ENCODE measurements around the gene MACROD1.

- TF ChIP-seq, protein P1, sequence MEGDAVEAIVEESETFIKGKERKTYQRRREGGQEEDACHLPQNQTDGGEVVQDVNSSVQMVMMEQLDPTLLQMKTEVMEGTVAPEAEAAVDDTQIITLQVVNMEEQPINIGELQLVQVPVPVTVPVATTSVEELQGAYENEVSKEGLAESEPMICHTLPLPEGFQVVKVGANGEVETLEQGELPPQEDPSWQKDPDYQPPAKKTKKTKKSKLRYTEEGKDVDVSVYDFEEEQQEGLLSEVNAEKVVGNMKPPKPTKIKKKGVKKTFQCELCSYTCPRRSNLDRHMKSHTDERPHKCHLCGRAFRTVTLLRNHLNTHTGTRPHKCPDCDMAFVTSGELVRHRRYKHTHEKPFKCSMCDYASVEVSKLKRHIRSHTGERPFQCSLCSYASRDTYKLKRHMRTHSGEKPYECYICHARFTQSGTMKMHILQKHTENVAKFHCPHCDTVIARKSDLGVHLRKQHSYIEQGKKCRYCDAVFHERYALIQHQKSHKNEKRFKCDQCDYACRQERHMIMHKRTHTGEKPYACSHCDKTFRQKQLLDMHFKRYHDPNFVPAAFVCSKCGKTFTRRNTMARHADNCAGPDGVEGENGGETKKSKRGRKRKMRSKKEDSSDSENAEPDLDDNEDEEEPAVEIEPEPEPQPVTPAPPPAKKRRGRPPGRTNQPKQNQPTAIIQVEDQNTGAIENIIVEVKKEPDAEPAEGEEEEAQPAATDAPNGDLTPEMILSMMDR (IDR thresholded peaks at IDR 0.05), result no peak
- TF ChIP-seq EZH2 (IDR thresholded peaks at IDR 0.05; ENCODE audit: borderline replicate concordance, insufficient read depth, low read depth, low read length, poor library complexity, severe bottlenecking), result no peak
Measured at GRCh38 chr11:64039012-64039665, 126.8 kb downstream of the MACROD1 start.

All from B cell (primary cell).